ENCODE results near the gene TTC21B.

Gene TTC21B

DNA sequence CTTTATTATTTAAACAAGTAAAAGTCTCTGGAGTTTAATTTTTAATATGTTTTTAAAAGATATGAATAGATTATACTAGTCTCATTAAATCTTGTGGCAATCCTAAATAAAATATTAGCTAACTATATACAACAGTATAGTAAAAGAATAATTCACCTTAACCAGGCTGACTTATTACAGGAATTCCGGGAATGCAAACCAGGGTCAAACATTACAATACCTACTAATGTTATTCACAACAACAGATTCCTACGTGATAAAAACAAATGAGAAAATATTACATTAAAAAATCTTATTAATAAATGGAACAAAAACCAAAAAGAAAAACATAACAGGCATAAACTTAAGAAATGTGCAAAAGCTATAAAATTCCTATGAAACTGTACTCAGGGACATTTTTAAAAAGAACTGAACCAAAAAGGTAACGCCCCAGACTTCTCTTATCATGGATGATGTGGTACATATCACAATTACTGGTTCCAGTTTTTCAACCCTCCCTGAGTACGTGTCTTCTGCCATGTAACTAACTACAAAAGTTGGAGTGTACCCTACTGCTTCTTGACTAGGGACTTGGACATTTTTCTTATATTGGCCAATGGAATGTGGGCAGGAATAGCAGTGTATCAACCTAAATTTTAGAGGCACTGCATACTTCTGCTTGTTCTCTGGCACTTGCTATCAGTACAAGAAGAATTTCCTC, 20.2 kb downstream of the TTC21B start:
- no peak for DNase-seq
- intact Hi-C loops (cut with DNase I), result no loop called here

DNA sequence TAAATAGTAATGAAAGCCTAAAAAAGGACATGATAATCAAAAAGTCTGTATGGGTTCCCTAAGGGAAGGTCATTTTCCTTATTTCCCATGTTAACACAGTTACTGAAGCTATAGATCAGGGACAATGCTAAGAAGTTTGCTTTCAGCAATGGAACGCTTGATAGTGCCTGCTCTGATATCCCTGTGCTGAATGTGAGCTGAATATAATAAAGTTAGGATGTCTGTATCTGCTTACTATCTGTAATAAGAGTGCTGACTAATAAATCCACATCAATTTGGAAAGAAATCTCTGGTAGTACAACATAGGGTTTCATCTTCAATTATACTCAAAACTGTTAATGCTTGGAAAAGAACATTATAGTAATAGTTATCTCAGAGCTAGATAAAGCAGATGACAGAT, 25.8 kb downstream of the TTC21B start:
- intact Hi-C loops (cut with DNase I), result no loop called here
- DNase-seq, result no peak

DNA sequence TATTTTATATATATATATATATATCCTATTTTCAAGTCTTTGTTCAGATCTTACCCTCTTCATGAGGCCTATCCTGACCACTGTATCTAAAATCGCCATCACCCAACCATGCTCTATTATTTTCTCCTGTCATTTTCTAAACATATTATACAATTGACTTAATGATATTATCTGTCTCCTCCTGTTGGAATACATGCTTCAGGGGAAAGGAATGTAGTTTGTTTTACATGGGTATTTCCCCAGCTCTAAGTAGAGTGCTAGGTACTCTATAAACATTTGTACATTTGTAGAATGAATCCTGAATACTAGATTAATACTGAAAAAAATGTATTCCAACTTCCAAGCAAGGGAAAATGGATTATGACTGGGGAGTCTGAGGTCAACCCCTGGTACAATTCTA, 26.2 kb downstream of the TTC21B start:
- DNase-seq, result no peak
- intact Hi-C loops (cut with DNase I), result no loop called here

DNA sequence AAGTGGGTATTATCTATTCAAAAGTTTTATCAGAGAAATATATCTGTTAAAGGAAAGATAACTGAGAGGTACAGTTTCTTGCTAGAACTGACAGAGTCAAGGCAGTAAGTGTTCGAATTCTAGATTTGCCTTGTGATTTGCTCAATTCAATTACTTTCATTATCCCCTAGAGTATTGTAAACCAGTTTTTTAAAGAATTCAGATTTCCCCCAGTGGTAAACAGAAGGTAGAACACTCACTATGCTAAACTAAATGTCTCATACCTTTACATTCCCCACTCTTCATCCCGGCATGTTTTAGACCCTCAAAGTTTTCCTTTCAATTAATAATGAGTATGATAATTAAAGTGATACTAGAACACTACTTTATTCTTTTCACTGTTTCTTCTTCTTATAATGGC, 28.6 kb downstream of the TTC21B start:
- intact Hi-C loops (cut with DNase I), result no loop called here
- no peak for DNase-seq

DNA sequence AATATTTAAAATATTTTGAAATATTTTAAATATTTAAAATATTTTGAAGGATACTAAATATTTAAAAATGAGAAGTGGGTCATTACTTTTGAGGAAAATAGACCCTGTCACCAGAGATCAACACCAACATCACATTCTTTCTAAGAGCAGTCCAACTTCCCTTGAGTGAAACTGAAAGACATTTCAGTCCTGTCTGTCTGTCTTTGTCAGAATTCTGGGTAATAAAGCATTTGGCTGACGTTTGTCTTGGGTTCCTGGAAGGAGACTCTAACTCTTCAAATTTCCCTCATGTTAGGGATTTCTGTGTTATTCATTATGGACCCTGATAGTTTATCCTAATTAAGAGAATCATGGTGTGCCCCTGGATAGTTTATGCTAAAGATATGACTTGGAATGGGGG, 32.8 kb downstream of the TTC21B start:
- no peak for DNase-seq
- intact Hi-C loops (cut with DNase I), result no loop called here

DNA sequence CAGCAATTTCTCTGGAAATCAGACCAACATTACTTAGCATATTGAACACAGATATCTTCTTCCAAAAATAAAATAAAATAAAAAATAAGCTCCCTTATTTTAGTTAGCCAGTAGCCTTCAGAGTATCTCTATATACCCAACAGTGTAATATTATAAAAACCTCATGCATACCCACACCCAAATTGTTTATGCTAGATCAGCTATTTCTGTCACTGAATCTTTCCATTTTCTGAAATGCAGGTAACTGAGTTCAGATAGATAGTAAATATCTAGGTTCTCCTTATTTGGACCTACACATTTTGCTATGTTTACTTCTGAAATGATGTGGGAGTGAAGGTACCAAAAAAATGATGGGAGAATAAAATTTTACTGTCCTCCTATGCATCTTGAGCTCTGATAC, 39.9 kb downstream of the TTC21B start:
- DNase-seq, result no peak
- intact Hi-C loops (cut with DNase I), result no loop called here

DNA sequence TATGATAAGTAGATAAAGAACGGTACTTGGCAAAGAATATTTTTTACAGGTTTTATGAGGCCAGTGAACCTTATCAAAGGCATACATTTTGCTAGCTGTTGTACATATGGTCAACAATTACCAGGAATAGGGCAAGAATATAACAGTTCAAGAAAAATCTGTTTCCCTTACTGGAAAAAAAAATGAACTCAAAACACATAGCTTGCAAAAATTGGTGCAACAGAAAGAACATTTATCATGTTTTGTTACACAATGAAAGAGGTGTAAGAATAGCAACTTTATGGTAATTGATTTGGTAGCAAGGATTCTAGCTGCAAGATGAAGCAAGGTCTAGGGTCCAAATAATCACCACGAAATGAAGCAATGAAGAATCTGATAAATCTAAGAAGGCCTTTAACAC, 41.6 kb downstream of the TTC21B start:
- no peak for DNase-seq
- intact Hi-C loops (cut with DNase I), result no loop called here

DNA sequence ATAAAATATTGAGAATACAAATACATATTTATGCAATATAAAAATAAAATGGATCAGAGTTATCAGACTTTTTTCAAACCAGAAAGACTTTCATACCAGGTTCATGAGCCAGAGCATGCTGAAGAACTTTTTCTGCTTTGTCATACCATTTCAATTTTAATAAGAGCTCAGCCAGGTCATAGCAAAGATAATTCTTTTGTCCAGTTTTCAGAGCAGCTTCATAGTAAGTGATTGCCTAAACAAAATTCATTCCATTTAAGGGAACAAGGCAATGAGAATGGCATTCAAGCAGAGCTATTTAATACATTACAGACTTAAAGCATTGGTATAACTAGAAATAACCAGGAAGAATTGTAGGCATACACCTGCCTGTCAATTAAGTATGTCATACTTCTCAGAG, 42.3 kb downstream of the TTC21B start:
- intact Hi-C loops (cut with DNase I), result no loop called here
- no peak for DNase-seq

DNA sequence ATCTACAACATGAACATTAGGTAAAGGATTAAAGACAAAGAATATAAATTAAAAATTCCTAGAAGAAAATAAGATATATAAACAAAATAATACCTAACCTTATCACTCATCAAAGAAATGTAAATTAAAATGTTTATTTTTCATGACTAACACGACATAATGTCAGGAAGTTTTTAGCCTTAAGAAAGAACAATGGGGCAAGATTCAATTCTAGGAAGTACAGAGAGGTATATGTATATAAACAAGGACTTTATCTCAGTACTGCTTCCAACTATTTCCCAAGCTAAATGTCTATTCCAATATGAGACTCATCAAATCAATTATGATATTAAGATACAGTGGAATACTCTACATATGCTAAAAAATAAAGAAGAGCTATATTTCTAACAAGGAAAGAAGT, 44.1 kb downstream of the TTC21B start:
- DNase-seq, result no peak
- intact Hi-C loops (cut with DNase I), result no loop called here

DNA sequence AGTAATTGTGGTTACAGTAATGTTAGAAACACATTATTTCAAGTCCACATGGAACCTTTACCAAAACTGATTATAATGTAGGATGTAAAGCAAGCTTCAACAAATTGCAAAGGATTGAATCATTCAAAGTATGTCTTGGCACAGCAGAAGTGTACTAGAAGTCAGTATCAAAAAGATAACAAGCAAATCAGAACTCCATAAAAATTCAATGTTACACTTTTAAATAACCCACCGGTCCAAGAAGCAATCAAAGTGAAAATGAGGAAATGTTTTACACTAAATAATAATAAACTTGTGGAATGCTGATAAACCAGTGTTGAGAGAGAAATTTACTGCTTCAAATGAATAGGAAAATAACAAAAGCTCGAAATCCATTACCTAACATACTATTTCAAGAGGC, 47.7 kb downstream of the TTC21B start:
- intact Hi-C loops (cut with DNase I), result no loop called here
- no peak for DNase-seq

DNA sequence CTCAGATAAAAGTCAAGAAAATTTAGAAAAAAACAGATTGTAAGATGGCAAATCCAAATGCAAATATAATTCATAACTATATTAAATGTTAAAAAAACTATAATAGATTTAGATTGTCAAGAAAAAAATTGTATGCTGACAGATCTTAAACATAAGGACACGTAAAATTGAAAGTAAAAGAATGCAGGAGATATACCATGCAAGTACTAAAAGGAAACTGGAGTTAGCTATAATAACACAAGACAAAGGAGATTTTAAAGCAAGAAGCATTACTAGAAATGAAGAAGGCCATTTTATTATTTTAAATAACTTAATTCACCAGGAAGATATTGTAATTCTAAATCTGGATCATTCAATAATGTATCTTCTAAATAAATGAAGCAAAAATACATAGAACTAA, 48.3 kb downstream of the TTC21B start:
- intact Hi-C loops (cut with DNase I), result no loop called here
- DNase-seq, result no peak

DNA sequence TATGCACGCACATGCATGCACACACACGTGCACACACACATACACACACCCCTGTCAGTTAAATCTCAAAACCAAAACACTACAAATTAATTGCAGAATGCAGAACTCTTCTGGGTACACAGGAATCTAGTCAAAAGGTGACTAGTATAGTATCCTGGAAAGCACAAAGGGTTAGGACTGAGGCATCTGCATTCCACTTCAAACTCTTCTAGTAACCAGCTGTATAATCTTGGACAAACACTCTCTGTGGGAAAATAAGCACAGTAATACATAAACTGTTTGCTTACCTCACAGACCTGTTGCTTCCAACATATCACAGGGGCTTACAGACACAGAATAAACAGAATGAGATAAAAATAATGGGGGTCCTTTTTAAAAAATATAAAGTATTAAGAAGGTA, 49.1 kb downstream of the TTC21B start:
- DNase-seq, result no peak
- intact Hi-C loops (cut with DNase I), result no loop called here

DNA sequence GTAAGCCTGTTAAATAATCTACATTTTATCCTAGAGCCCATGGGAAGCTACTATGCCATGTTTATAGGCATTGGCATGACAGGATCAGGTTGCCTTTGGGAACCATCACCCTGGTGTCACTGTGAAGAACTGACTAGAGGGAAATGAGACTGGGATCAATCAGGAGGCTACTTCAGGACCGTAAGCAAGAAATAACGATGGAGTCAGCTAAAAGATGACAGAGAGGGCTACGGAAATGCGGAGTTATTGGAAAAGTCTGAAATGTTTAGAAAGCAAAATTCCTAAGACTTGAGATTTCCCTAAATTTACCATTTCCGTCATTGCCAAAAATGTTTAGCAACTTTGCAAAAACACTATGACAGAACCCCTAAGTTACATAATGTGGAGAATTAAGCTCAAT, 50.2 kb downstream of the TTC21B start:
- no peak for DNase-seq
- intact Hi-C loops (cut with DNase I), result no loop called here

DNA sequence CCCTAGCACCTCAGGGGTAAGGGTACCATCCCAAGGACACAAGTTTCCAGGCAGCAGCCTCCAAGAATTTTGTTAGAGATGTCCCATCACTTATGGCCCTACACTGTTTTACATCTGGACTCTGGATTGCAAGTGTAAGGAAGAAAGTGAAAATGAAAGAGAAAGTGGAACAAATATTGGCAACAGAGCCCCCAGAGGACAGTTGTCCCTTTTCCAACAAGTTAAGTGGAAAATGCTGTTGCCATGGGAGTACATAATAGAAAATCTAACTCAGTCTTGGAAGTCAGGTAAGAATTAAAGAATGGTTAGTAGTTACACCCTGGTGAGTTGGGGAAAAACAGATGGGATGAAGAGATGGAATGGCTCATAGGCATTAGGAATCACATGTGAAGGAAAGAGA, 50.6 kb downstream of the TTC21B start:
- intact Hi-C loops (cut with DNase I), result no loop called here
- DNase-seq, result peak in 1 of 42 donors; percentile 5

DNA sequence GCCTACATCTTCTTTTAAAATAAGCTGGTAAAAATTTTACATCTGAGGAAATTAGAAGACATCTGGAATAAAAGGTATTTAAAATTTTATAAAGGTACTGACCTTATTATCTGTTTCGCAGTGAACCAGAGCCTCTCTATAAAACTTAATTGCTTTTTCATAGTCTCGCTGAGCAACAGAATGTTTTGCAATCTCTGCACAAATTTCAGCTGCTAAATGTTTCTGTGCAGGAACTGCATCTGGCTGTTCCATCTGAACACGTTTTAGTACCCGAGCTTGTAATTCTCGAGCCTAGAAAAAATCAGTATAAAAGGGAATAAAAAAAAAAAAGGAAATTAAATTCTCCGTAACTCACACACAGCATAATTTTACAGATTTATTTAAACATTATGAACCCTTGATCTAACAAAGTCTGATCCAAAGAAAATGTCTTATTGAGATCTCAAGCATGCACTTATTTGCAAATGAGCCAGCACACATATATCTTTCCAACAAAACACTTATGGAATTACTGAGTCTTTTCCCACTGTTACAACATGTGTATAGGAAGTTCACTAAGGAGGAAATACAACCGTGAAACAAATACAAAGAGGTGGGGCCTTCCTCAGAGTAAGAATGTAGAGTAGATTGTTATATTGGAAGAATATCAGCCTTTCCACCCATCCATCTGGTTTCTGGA, 51.8 kb downstream of the TTC21B start:
- DNase-seq, result no peak
- intact Hi-C loops (cut with DNase I), result no loop called here

DNA sequence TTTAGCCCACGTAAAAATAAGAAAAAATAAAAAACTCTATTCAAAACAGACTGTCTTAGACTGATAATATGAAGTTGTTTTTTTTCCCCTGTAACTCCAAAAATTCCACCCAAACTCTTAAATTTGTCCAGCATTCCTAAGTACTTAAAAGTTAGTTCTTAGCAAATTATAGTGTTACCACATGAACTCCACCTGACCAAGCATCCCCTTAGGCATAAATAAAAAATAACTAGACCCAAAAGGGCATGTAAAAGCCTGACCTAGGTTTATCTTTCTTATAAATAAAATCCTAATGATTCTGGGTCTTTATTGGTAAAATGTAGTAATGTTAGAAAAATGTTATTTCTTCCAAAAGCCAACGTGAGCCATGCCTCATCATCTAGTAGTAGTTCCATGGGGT, 54.3 kb downstream of the TTC21B start:
- intact Hi-C loops (cut with DNase I), result no loop called here

DNA sequence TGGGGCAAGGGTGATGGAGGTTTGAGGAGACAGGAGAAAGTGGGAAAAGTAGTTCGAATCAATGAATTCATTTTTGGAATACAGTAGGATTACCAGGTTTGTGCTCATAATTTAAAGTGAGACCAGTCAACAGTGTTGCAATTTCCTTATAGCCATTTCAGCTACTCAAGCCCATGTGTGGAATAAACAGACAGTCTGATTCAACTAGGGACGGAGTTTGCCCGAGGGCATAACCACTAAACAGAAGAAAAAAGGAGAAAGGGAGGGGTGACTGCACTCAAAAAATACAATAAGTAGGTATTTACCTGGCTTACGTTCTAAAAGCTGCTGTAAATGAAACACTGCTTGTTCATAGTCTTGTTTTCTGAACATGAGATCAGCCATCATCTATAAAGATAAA, 55.2 kb downstream of the TTC21B start:
- no peak for DNase-seq
- intact Hi-C loops (cut with DNase I), result no loop called here

More for the DNA sequence above, 54.3 kb downstream of the TTC21B start:
- no peak for DNase-seq

DNA sequence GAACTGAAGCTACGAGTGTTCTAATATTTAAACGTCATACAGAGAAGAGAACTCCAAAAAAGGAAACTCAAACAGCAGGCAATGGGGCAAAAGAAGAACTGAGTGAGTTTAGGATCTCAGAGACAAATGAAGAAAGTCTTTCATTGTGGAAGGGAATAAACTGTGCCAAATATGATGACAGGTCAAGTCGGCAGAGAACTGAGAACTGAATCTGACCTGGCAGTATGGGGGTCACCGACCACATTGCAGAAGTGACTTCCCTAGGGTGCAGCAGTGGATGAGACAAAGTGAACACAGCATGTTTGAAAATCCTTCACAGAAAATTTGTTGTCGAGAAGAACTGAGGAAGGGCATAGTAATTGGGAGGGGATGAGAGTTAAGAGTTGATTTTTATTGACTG, 55.9 kb downstream of the TTC21B start:
- DNase-seq, result no peak
- intact Hi-C loops (cut with DNase I), result no loop called here

DNA sequence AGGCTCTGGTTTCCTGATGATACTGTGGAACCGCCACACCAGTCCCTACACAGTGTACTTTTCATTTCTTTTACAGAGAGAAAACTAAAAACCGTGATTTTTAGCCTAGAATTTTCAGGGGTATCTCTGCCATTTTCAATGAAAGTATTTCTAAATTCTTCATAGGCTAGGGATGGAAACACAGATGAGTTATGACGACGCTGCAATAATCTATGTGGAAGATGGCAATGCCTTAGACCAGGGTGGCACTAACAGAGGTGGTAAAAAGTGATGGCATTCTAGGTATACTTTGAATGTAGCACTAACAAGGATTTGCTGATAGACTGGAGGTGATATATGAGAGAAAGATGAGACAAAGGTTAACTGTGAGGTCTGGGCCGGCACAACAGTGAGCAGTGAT, 56.5 kb downstream of the TTC21B start:
- intact Hi-C loops (cut with DNase I), result no loop called here
- DNase-seq, result no peak

DNA sequence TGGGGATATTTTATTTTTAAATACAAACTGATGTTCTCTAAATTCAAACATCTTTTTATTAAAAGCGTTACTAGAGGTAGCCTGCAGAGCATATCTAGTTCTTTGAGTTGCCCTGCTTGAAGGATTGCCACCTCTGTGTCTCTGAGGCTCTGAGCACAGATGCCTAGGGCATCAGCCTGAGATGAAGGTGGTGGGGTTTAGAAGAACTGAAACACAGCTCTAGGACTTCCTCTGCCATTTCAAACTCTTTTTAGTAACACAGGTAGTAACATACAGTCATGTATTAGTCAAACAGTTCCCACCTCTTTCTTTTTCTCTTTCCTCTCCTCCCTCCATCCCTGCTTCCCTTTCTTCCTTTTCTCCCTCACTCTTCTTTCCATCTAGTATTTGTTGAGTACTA, 57.6 kb downstream of the TTC21B start:
- intact Hi-C loops (cut with DNase I), result no loop called here
- DNase-seq, result no peak

DNA sequence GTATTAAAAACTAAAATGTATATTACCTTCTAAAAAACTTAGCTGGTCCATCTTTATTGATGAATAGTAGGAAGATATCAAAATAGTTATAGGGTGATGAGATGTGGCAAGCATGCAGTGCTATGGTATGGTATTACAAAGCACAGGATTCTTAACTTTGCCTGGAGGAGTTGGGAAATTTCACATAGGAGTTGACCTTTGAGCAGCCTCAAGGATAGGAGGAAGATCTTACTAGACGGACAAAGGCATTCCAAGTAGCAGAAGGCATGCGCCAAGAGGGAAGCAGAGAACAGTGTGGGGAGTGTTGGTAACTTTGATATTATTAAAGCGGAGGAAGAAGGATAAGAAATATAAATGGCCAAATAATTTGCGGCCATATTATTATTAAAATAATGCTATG, 60.0 kb downstream of the TTC21B start:
- intact Hi-C loops (cut with DNase I), result no loop called here

More for the DNA sequence above, 60.0 kb downstream of the TTC21B start:
- no peak for DNase-seq

All from head of caudate nucleus (tissue), 42 donors.